Ovary (tissue), 9 donors: ENCODE measurements around the gene HSP90AB1. TPM values are rescaled to one million over a fixed set of nuclear protein-coding genes. Genes with fewer than 3 reads are reported as not detected.

Experiments
- DNase-seq, 5 donors: peaks; one replicate each; pipeline ENCODE4 v3.0.0-alpha.2; 2019 to 2020
- H3K27ac ChIP-seq, 2 donors: fragments of 200-600 bp; one replicate each; pipeline versions ENCODE4 v1.5.1 to v1.8.0; 2019 to 2022
- H3K27me3 ChIP-seq: fragments of 200-600 bp; one replicate; pipeline ENCODE4 v1.8.0; 2022
- H3K36me3 ChIP-seq: fragments of 200-600 bp; sonication (generic); one replicate; pipeline ENCODE4 v1.5.1; 2019
- H3K4me1 ChIP-seq: one replicate; pipeline ENCODE4 v1.8.1; 2013; ENCODE audit warnings: mild to moderate bottlenecking, moderate library complexity; ENCODE audit not compliant: insufficient read depth
- H3K4me3 ChIP-seq: fragments of 200-600 bp; sonication (generic); one replicate; pipeline ENCODE4 v1.5.1; 2017
- H3K9me3 ChIP-seq, 2 donors: fragments of 200-600 bp in 1 of 2; sonication (generic) in 1 of 2; one replicate each; pipeline versions ENCODE4 v1.5.1 to v1.8.1; 2013 to 2019; ENCODE audit warnings: mild to moderate bottlenecking in 1 of 2, moderate library complexity in 1 of 2
- EP300 ChIP-seq: sonication (generic); formaldehyde crosslinking; IDR thresholded peaks from one replicate; pipeline ENCODE4 v1.6.1; 2017; ENCODE audit warnings: antibody characterized with exemption
- POLR2A ChIP-seq: fragments of 450-650 bp; IDR thresholded peaks from one replicate; pipeline ENCODE4 v1.6.1; 2017; ENCODE audit warnings: antibody characterized with exemption, mild to moderate bottlenecking, moderate library complexity
- WGBS, 3 donors: extraction: QIAGEN DNeasy Blood & Tissue Kit in 1 of 3; methylation state at CpG; one replicate each; pipeline versions ENCODE4 v1.1.5 to v1.1.7; 2013 to 2017; 5-methylcytosine and 5-hydroxymethylcytosine counted together
- intact Hi-C, 4 donors: fragments of 100-400 bp; cut with DNase I; formaldehyde crosslinking; loops; one replicate each; pipeline versions ENCODE4 v1.11.0 to v1.15.1; 2022 to 2023
- polyA plus RNA-seq, 2 donors: library from polyadenylated mRNA; stranded (reverse); fragments of 200-250 nt in 1 of 2; fragments of 350-450 nt in 1 of 2; fragmentation: Illumina TruSeq in 1 of 2; extraction: RNeasy Lipid Tissue Mini Kit (QIAGEN cat#74804) in 1 of 2; gene quantifications; one replicate each; pipeline ENCODE4 v1.2.3, GENCODE V29; 2013 to 2014
- total RNA-seq, 7 donors: library from RNA; depleted of rRNA in 2 of 7; stranded (reverse); fragments of >200 nt in 2 of 7; fragmentation: NEBNext Ultra II Directional in 3 of 7; extraction: Animal tissue kit (Norgen Biotek cat#: 25700) in 3 of 7; gene quantifications; one replicate each; pipeline versions ENCODE4 v1.1.0 to v1.2.4, GENCODE V29; 2016 to 2023
- TF ChIP-seq, protein P1 (sequence below), 3 donors: fragments of 450-650 bp in 2 of 3; fragments of 200-600 bp in 1 of 3; IDR thresholded peaks; one replicate each; pipeline versions ENCODE4 v1.5.1 to v1.8.0; 2016 to 2022; ENCODE audit warnings: antibody characterized with exemption in 3 of 3, mild to moderate bottlenecking in 1 of 3
- donor health status: DM: no; HTN: no; CAD: no; lungs with moderate emphysema.
- donor health status: DM: no; HTN: no; CAD: no.
- donor health status: Bipolar disorder and iron deficiency.
- donor health status: DM: yes; HTN: yes; CAD: no.
- donor health status: DM: no; HTN: no; CAD: no.
- donor health status: DM: yes; HTN: yes; CAD: no.

HSP90AB1 gene
- total and polyA plus RNA-seq, 9 donors, result 820 to 1,905 (median 1,051) TPM

DNA sequence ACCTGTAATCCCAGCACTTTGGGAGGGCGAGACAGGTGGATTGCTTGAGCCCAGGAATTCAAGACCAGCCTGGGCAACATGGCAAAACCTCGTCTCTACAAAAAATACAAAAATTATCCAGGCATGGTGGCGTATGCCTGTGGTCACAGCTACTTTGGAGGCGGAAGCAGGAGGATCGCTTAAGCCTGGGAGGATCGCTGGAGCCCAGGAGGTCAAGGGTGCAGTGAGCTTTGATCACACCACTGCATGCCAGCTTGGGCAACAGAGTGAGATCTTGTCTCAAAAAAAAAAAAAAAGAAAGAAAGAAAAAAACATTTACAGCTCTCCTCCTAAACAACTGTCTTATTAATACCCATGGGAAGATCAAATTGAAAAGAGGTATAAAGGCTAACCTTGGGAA is 38.9 kb upstream of the HSP90AB1 start:
- Histone ChIP-seq H3K4me3 (no peak overlapping the region), H3K9me3 (no peaks in the 10 kb centered on the region), H3K36me3 (no peaks in the 10 kb centered on the region), H3K27me3 (no peaks in the 10 kb centered on the region), H3K4me1 (peaks cover under 1% of the 10 kb centered on the region), H3K27ac (no peak overlapping the region)
- intact Hi-C loops, result no loop called here
- DNase-seq, result no peak
- TF ChIP-seq, protein P1, sequence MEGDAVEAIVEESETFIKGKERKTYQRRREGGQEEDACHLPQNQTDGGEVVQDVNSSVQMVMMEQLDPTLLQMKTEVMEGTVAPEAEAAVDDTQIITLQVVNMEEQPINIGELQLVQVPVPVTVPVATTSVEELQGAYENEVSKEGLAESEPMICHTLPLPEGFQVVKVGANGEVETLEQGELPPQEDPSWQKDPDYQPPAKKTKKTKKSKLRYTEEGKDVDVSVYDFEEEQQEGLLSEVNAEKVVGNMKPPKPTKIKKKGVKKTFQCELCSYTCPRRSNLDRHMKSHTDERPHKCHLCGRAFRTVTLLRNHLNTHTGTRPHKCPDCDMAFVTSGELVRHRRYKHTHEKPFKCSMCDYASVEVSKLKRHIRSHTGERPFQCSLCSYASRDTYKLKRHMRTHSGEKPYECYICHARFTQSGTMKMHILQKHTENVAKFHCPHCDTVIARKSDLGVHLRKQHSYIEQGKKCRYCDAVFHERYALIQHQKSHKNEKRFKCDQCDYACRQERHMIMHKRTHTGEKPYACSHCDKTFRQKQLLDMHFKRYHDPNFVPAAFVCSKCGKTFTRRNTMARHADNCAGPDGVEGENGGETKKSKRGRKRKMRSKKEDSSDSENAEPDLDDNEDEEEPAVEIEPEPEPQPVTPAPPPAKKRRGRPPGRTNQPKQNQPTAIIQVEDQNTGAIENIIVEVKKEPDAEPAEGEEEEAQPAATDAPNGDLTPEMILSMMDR (IDR thresholded peaks at IDR 0.05), result no peak
- no peak for TF ChIP-seq EP300
- no peak for TF ChIP-seq POLR2A
- 86 to 93% (median 90%) methylated on average over 6 of the region's 6 CpGs for WGBS, 3 donors

DNA sequence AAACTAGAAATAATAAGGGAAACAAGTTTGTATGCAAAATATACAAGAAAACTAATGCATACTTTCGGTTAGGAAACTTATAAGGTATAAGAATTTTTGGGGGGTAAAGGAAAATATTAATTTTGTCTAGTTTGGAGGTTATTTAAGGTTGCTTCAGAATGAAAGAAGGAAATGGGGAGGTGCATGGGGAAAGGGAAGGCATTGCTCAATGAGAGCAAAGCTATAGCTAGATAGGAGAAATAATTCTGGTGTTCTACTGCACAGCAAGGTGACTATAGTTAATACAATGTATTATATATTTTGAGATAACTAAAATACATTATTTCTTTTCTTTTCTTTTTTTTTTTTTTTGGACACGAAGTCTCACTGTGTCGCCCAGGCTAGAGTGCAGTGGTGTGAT is 35.6 kb upstream of the HSP90AB1 start:
- Histone ChIP-seq H3K27ac (no peak overlapping the region), H3K27me3 (no peaks in the 10 kb centered on the region), H3K4me3 (no peak overlapping the region), H3K4me1 (no peaks in the 10 kb centered on the region), H3K36me3 (no peaks in the 10 kb centered on the region), H3K9me3 (no peaks in the 10 kb centered on the region)
- DNase-seq, result no peak
- TF ChIP-seq, protein P1 (IDR thresholded peaks at IDR 0.05), result no peak
- no peak for TF ChIP-seq POLR2A
- intact Hi-C loops, result no loop called here
- WGBS, 3 donors, result 82 to 90% (median 87%) methylated on average over 3 of the region's 3 CpGs

DNA sequence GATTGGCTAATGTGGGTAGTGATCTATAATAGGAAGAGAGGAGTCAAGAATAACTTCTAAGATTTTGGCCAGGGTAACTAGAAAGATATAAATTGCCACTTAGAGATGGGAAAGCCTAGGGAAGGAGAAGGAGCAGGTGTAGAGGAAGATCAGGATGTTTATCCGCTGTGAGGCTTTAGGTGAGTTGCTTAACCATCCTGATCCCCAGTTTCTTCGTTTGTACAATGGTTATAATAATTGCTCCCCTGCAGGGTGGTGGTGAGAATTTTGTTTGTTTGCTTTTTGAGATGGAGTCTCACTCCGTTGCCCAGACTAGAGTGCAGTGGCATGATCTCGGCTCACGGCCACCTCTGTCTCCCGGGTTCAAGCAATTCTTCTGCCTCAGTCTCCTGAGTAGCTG is 32.6 kb upstream of the HSP90AB1 start:
- Histone ChIP-seq H3K27me3 (no peaks in the 10 kb centered on the region), H3K36me3 (no peaks in the 10 kb centered on the region), H3K9me3 (no peaks in the 10 kb centered on the region), H3K4me3 (no peak overlapping the region), H3K27ac (no peak overlapping the region), H3K4me1 (peaks cover 5% of the 10 kb centered on the region)
- intact Hi-C loops, result no loop called here
- no peak for DNase-seq
- TF ChIP-seq, protein P1 (IDR thresholded peaks at IDR 0.05), result no peak
- TF ChIP-seq EP300, result no peak
- TF ChIP-seq POLR2A, result no peak
- WGBS, 3 donors, result 93 to 94% (median 94%) methylated on average over 6 of the region's 6 CpGs

DNA sequence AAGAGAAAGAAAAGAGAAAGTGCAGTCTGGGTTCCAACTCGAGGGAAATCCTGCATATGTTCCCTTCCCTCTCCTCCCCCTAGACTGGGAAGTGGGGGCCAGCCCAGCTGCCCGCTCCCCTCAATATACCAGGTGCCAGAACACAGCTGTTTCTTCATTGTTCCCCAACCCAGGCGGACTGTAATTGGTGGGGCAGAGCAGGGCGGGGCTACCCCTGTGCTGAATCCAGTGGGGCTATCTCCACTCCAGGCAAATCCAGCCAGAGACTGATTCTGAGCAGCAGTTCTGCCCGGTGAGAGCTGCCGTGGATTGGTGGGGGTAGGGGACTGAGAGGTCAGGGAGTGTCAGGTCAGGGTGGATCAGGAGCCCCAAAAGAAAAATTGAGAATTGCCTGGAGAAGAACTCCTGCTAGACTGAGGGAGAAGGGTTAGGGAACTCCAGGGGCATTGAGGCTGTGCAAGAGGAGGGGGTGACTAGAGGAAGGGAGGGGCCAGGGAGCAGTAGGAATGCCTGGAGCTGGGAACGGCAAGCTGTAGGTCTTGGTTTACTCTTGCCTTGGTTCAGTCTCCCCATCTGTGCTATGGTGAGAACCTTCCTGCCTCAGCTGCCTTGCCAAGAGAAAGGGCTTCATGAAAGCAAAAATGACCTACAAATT is 30.1 kb upstream of the HSP90AB1 start, which contains the start of gene MYMX:
Gene MYMX (plus strand): TSS at position 250 of the 655 bp plus-strand sequence. CDS start 546 bp downstream, outside the sequence.
- Histone ChIP-seq H3K27me3 (no peaks in the 10 kb centered on the region), H3K4me3 (no peak within 1 kb of the TSS), H3K27ac (no peak within 1 kb of the TSS), H3K36me3 (no peaks in the 10 kb centered on the region), H3K9me3 (no peaks in the 10 kb centered on the region), H3K4me1 (peaks cover 12% of the 10 kb centered on the region)
- TF ChIP-seq POLR2A (no peak), EP300 (no peak)
- TF ChIP-seq, protein P1 (IDR thresholded peaks at IDR 0.05), result no peak
- 19 to 29% (median 20%) methylated on average over 7 of the region's 7 CpGs for WGBS, 3 donors
- peak in 3 of 5 donors; percentile 20 to 55 (median 37) for DNase-seq
- intact Hi-C loops, result no loop called here
